ENCODE results near the gene THAP12. TPM values are rescaled to one million over a fixed set of nuclear protein-coding genes. Genes with fewer than 3 reads are reported as not detected.

THAP12 gene
- polyA plus RNA-seq: 1 to 10 TPM; 5.5 to 6.6 TPM

GRCh38 chr11:76380977-76381719 is at the start of gene THAP12, which contains the start of gene GVQW3:
TSS of gene THAP12 (minus strand) at chr11:76381132. CDS start at chr11:76380836, 296 bp downstream.
TSS of gene GVQW3 (plus strand) at chr11:76381323. CDS start at chr11:76381829, 506 bp downstream.
- Histone ChIP-seq H3K9me3 (ENCODE audit: control insufficient read depth in 2 of 2, insufficient read depth in 1 of 2, low read depth in 1 of 2, low read length in 1 of 2) (no peaks in the 10 kb centered on the region), H3K4me3 (ENCODE audit: low read depth in 1 of 2, low read length in 2 of 2) (peak within 1 kb of the TSS; percentile 82 to 87), H3K36me3 (ENCODE audit: control insufficient read depth in 2 of 2, insufficient read depth in 2 of 2, low read length in 1 of 2) (no peaks in the 10 kb centered on the region), H3K27ac (ENCODE audit: low read depth in 2 of 2, low read length in 1 of 2) (peak within 1 kb of the TSS; percentile 75 to 88), H3K27me3 (ENCODE audit: control insufficient read depth in 1 of 2, insufficient read depth in 2 of 2, low read length in 2 of 2) (no peaks in the 10 kb centered on the region), H3K4me1 (ENCODE audit: control insufficient read depth in 2 of 2, insufficient read depth in 2 of 2, low read length in 1 of 2) (peaks cover 0 to 2% of the 10 kb centered on the region in 2 donors)
- 0% methylated on average over 43 to 69 of the region's 69 CpGs for WGBS, 2 donors

DNA sequence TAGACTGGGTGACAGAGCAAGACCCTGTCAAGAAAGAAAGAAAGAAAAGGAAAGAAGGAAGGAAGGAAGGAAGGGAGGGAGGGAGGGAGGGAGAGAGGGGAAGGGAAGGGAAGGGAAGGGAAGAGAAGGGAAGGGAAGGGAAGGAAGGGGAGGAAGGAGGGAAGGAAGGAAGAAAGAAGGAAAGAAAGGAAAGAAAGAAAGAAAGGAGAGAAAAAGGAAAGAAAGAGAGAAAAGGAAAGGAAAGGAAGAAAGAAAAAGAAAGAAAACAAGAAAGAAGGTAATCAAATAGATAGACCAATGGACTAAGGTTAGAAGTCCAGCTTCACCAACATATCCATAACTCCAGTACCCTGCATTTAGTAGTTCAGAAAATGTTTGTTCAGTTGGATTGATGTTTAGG is 45.7 kb upstream of the THAP12 start:
- Histone ChIP-seq H3K4me1 (ENCODE audit: control insufficient read depth in 2 of 2, insufficient read depth in 2 of 2, low read length in 1 of 2) (no peaks in the 10 kb centered on the region), H3K27ac (ENCODE audit: low read depth in 2 of 2, low read length in 1 of 2) (no peak overlapping the region), H3K4me3 (ENCODE audit: low read depth in 1 of 2, low read length in 2 of 2) (no peak overlapping the region), H3K27me3 (ENCODE audit: control insufficient read depth in 1 of 2, insufficient read depth in 2 of 2, low read length in 2 of 2) (no peaks in the 10 kb centered on the region), H3K36me3 (ENCODE audit: control insufficient read depth in 2 of 2, insufficient read depth in 2 of 2, low read length in 1 of 2) (no peaks in the 10 kb centered on the region), H3K9me3 (ENCODE audit: control insufficient read depth in 2 of 2, insufficient read depth in 1 of 2, low read depth in 1 of 2, low read length in 1 of 2) (no peaks in the 10 kb centered on the region)

GRCh38 chr11:76424891-76425290 is 44.0 kb upstream of the THAP12 start:
- WGBS, 2 donors: 82 to 90% methylated on average over 2 of the region's 2 CpGs
- H3K9me3 ChIP-seq (ENCODE audit: control insufficient read depth in 2 of 2, insufficient read depth in 1 of 2, low read depth in 1 of 2, low read length in 1 of 2): no peaks in the 10 kb centered on the region
- H3K27me3 ChIP-seq (ENCODE audit: control insufficient read depth in 1 of 2, insufficient read depth in 2 of 2, low read length in 2 of 2): no peaks in the 10 kb centered on the region
- H3K4me3 ChIP-seq (ENCODE audit: low read depth in 1 of 2, low read length in 2 of 2): no peak overlapping the region
- no peak overlapping the region for H3K27ac ChIP-seq (ENCODE audit: low read depth in 2 of 2, low read length in 1 of 2)
- H3K36me3 ChIP-seq (ENCODE audit: control insufficient read depth in 2 of 2, insufficient read depth in 2 of 2, low read length in 1 of 2): no peaks in the 10 kb centered on the region
- H3K4me1 ChIP-seq (ENCODE audit: control insufficient read depth in 2 of 2, insufficient read depth in 2 of 2, low read length in 1 of 2): no peaks in the 10 kb centered on the region

DNA sequence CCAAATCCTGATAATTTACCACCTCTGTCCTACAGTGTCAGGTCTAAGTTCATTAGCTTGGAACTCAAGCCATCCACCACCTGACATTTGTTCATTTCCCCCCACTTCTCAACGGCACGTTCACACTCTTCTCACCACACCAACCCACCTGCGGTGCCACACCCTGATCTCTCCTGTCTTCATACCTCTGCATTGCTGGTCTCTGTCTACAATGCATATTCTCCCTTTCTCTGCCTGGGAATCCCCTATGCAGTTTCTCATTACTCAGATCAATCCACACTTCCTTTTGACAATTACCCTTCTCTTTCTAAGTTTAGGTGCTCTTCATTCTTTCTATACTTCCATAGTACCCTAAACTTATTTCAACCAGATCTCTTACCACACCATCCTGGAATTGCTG is 43.4 kb upstream of the THAP12 start:
- no peaks in the 10 kb centered on the region for H3K9me3 ChIP-seq (ENCODE audit: control insufficient read depth in 2 of 2, insufficient read depth in 1 of 2, low read depth in 1 of 2, low read length in 1 of 2)
- WGBS, 2 donors: 58 to 67% methylated on average over 3 of the region's 3 CpGs

GRCh38 chr11:76419896-76420295 is 39.0 kb upstream of the THAP12 start:
- Histone ChIP-seq H3K27ac (ENCODE audit: low read depth in 2 of 2, low read length in 1 of 2) (no peak overlapping the region), H3K4me3 (ENCODE audit: low read depth in 1 of 2, low read length in 2 of 2) (no peak overlapping the region), H3K9me3 (ENCODE audit: control insufficient read depth in 2 of 2, insufficient read depth in 1 of 2, low read depth in 1 of 2, low read length in 1 of 2) (no peaks in the 10 kb centered on the region), H3K36me3 (ENCODE audit: control insufficient read depth in 2 of 2, insufficient read depth in 2 of 2, low read length in 1 of 2) (no peaks in the 10 kb centered on the region), H3K4me1 (ENCODE audit: control insufficient read depth in 2 of 2, insufficient read depth in 2 of 2, low read length in 1 of 2) (no peaks in the 10 kb centered on the region), H3K27me3 (ENCODE audit: control insufficient read depth in 1 of 2, insufficient read depth in 2 of 2, low read length in 2 of 2) (no peaks in the 10 kb centered on the region)
- WGBS, 2 donors: 56 to 65% methylated on average over 3 of the region's 3 CpGs

More for the DNA sequence above, 43.4 kb upstream of the THAP12 start:
- no peaks in the 10 kb centered on the region for H3K36me3 ChIP-seq (ENCODE audit: control insufficient read depth in 2 of 2, insufficient read depth in 2 of 2, low read length in 1 of 2)
- no peak overlapping the region for H3K27ac ChIP-seq (ENCODE audit: low read depth in 2 of 2, low read length in 1 of 2)
- no peaks in the 10 kb centered on the region for H3K27me3 ChIP-seq (ENCODE audit: control insufficient read depth in 1 of 2, insufficient read depth in 2 of 2, low read length in 2 of 2)
- H3K4me3 ChIP-seq (ENCODE audit: low read depth in 1 of 2, low read length in 2 of 2): no peak overlapping the region
- H3K4me1 ChIP-seq (ENCODE audit: control insufficient read depth in 2 of 2, insufficient read depth in 2 of 2, low read length in 1 of 2): no peaks in the 10 kb centered on the region

DNA sequence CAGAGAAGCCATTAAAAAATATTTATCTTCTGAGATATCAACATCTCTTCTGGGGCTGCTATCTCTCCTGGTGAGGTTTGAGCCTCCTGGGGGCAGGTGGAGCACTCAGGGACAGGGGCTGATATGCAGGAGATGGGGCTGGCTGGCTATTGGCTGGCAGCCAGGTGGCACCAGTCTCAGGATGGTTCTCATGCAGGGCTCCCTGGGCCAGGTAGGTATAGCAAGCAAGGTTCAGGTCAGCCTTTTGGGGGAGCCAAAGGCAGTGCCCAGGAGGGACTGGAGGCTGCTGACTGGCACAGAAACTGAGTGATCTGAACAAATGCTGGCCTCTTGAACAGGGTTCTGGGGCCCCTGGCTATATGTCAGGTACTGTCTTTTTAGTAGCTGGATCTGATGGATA is 34.1 kb upstream of the THAP12 start:
- Histone ChIP-seq H3K9me3 (ENCODE audit: control insufficient read depth in 2 of 2, insufficient read depth in 1 of 2, low read depth in 1 of 2, low read length in 1 of 2) (no peaks in the 10 kb centered on the region), H3K36me3 (ENCODE audit: control insufficient read depth in 2 of 2, insufficient read depth in 2 of 2, low read length in 1 of 2) (no peaks in the 10 kb centered on the region), H3K4me3 (ENCODE audit: low read depth in 1 of 2, low read length in 2 of 2) (no peak overlapping the region), H3K4me1 (ENCODE audit: control insufficient read depth in 2 of 2, insufficient read depth in 2 of 2, low read length in 1 of 2) (no peaks in the 10 kb centered on the region), H3K27ac (ENCODE audit: low read depth in 2 of 2, low read length in 1 of 2) (no peak overlapping the region), H3K27me3 (ENCODE audit: control insufficient read depth in 1 of 2, insufficient read depth in 2 of 2, low read length in 2 of 2) (no peaks in the 10 kb centered on the region)

DNA sequence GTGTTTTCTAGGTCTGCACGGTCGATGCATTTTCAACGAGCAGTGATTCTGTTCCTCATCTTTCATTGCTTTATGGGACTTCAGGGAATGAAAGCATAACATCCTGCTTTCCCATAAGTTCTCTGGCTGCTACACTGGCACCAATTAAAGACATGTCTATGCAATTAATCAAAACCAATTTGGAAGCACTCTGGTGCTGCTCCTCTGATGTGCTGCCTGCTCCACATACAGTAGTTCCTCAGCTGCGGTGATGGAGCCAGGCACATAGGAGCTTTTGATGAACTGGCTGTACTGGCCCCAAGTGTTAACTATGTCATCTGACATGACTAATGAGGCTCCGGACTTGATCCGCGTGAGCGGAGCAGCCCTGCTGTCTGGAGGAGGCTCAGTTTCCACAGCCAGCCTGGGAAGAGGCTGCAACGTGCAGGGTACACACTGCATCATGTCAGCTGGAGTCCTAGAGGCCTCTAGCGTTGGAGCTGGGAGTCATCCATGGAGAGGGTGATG is 30.0 kb upstream of the THAP12 start:
- Histone ChIP-seq H3K9me3 (ENCODE audit: control insufficient read depth in 2 of 2, insufficient read depth in 1 of 2, low read depth in 1 of 2, low read length in 1 of 2) (no peaks in the 10 kb centered on the region), H3K36me3 (ENCODE audit: control insufficient read depth in 2 of 2, insufficient read depth in 2 of 2, low read length in 1 of 2) (no peaks in the 10 kb centered on the region), H3K4me1 (ENCODE audit: control insufficient read depth in 2 of 2, insufficient read depth in 2 of 2, low read length in 1 of 2) (no peaks in the 10 kb centered on the region), H3K4me3 (ENCODE audit: low read depth in 1 of 2, low read length in 2 of 2) (no peak overlapping the region), H3K27me3 (ENCODE audit: control insufficient read depth in 1 of 2, insufficient read depth in 2 of 2, low read length in 2 of 2) (no peaks in the 10 kb centered on the region), H3K27ac (ENCODE audit: low read depth in 2 of 2, low read length in 1 of 2) (no peak overlapping the region)
- 52 to 72% methylated on average over 10 of the region's 10 CpGs for WGBS, 2 donors

GRCh38 chr11:76408171-76408965 is 27.4 kb upstream of the THAP12 start:
- Histone ChIP-seq H3K36me3 (ENCODE audit: control insufficient read depth in 2 of 2, insufficient read depth in 2 of 2, low read length in 1 of 2) (no peaks in the 10 kb centered on the region), H3K27me3 (ENCODE audit: control insufficient read depth in 1 of 2, insufficient read depth in 2 of 2, low read length in 2 of 2) (no peaks in the 10 kb centered on the region), H3K4me1 (ENCODE audit: control insufficient read depth in 2 of 2, insufficient read depth in 2 of 2, low read length in 1 of 2) (peaks cover 0 to 2% of the 10 kb centered on the region in 2 donors), H3K9me3 (ENCODE audit: control insufficient read depth in 2 of 2, insufficient read depth in 1 of 2, low read depth in 1 of 2, low read length in 1 of 2) (no peaks in the 10 kb centered on the region), H3K4me3 (ENCODE audit: low read depth in 1 of 2, low read length in 2 of 2) (no peak overlapping the region), H3K27ac (ENCODE audit: low read depth in 2 of 2, low read length in 1 of 2) (no peak overlapping the region)
- WGBS, 2 donors: 56 to 67% methylated on average over 7 of the region's 7 CpGs

DNA sequence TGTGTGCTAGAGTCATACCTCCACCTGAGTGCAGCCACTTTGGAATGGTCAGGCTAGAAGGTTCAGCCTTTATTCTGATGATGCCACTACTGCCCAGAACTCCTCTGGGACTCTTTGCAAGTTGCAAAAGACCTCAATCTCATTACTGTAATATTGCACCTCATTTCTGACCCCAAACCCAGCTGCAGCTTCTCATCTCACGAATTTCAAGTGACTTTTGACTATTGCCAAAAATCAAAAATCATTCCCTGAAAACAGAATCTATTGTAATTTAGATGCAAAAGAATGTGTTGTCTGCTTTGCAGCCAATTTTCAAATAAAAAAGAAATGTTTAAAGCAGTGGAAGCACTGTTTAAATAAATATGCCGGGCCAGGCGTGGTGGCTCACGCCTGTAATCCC is 25.4 kb upstream of the THAP12 start:
- Histone ChIP-seq H3K27ac (ENCODE audit: low read depth in 2 of 2, low read length in 1 of 2) (no peak overlapping the region), H3K9me3 (ENCODE audit: control insufficient read depth in 2 of 2, insufficient read depth in 1 of 2, low read depth in 1 of 2, low read length in 1 of 2) (no peaks in the 10 kb centered on the region), H3K4me1 (ENCODE audit: control insufficient read depth in 2 of 2, insufficient read depth in 2 of 2, low read length in 1 of 2) (peaks cover 0 to 2% of the 10 kb centered on the region in 2 donors), H3K4me3 (ENCODE audit: low read depth in 1 of 2, low read length in 2 of 2) (no peak overlapping the region), H3K27me3 (ENCODE audit: control insufficient read depth in 1 of 2, insufficient read depth in 2 of 2, low read length in 2 of 2) (no peaks in the 10 kb centered on the region), H3K36me3 (ENCODE audit: control insufficient read depth in 2 of 2, insufficient read depth in 2 of 2, low read length in 1 of 2) (no peaks in the 10 kb centered on the region)
- WGBS, 2 donors: 95 to 97% methylated on average over 4 of the region's 4 CpGs
